Smooth muscle cell of the brain vasculature (primary cell): ENCODE results near the gene NUP210.

Experiments
- DNase-seq: peaks from one replicate; pipeline ENCODE4 v3.0.0-alpha.2; 2012; ENCODE audit warnings: low read depth, low spot score

NUP210 gene

DNA sequence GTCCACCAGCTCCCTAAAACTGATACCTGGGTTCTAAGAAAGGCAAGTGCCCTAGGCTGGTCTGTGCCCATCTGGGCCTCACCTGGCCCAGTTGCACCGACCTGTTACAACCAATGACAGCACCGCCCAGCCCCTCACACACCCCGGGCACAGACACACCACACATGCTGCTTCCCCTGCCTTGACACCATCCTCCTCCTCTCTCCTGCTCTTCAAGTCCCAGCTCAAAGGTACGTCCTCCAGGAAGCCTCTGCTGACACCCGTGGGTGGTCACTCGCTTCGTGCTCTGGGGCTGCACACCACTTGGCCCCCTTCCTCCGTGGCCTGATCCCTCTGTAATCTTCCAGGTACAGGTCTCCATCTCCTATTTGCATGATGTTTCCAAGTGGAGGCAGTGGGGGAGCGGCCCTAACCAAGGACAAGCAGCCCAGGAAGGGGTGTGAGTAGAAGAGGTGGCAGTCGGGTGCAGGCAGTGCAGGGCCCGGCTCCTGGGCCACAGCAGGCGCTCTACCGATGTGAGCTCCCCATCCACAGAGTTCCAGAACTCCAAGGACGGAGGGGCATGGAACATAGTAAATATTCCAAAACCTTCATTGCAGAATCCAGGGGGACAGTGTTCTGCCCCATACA lies 144.6 kb downstream of the NUP210 start:
- no peak for DNase-seq

DNA sequence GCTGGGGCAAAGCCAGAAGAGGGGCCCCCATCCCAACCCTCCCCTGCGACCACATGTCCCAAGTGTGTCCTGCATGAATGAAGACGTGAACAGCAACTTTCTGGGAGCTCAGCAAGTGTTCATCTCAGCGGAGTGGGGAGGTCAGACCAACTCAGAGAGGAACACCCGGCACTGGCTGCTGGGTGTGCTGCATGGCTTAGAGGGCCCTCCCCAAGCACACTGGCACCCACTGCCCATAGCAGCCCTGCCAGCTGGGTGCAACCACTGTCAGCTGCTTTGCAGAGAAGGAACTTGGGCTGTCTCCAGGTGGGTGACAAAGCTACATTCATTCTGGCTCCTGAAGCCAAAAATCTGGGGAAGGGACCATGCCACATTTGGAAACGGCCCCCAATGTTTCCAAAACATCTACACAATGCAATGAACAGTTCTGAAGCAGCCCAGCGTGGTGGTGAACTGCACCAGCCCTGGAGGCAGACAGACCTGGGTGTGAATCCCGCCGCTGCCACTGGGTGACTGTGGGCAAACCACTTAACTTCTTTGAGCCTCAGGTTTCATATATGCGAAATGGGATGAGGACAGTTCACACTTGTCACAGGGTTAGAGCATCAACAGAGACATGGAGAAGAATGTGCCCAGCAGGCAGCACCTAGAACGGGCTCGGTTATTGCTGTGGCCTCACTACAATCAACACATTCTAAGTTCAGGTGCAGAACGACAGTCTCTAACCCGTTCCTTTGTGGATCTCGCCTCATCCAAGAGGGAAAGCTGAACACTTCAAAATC lies 145.4 kb downstream of the NUP210 start:
- DNase-seq: no peak

DNA sequence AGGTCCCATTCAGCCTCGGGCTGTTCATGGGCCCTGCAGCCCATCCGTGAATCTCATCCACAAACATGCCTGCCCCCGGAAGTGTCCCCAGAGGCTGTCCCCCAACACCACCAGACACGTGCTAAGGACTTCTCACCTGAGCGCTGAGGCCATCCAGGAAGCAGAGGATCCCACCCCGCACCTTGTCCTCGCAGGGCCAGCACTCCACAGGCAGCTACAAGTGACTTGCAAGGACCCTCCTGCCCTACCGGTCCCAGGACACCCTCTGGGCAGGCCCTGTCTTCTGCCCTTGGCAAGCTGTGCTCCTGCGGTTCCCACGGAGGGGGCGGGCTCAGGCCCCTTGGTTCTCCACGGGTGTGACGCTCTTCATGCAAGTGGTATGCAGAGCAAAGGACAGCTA lies 146.0 kb downstream of the NUP210 start:
- DNase-seq: no peak

DNA sequence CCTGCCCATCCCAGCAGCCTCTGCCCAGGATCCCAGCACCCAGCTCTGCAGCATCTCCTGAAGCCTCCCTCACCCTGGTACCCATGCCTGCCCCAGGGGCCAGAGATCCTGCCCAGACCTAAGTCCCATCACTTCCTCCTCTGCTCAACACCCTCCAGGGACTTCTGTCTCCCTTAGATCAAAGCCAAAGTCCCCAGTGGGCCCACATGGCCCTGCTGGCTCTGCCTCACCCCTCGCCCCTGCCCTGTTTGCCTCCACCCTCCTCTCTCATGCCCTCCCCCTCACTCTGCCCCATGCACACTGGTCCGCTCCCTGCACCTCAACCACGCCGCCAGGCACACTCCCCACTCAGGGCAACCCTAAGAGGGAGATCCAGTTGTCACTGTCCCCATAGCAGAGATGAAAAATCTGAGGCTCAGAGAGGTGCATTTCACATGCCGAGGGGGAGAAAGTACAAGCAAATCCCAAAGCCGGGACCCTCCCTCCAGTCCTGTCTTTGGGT lies 146.5 kb downstream of the NUP210 start:
- DNase-seq: no peak

DNA sequence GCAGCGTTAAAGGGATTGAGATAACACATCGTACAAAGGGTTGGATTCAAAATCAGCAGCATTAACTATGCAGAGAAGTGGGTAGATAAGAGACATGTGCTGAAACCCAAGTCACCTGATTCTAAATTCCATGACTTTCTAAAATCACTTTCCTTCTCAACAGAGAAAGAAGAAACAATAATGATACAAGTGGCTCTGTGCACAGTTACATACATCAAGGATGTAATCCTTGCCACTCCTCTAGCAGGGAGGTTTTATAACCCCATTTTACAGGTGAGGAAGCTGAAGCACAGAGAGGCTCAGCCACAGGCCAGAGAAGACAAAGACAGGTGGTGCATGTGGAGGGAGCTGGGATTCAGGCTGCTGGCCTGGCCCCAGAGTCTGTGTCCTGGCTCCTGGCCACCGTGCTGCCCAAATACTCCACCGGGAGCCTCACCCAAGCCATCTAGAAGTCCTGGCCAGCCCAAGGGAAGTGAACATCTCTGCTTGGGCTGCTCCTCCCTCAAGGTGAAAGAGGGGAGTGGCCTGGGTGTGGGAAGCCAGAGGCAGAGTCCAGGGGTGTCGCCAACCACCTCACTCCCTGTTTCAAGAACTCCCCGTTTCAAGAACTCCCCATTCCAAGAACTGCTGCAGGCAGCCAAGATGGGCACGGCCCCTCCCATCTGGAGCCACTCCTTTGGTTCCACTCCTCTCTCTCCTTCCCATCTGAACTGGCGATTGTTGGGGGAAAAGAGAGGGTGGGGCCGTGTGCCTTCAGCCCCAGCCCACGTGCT lies 147.1 kb downstream of the NUP210 start:
- no peak for DNase-seq

DNA sequence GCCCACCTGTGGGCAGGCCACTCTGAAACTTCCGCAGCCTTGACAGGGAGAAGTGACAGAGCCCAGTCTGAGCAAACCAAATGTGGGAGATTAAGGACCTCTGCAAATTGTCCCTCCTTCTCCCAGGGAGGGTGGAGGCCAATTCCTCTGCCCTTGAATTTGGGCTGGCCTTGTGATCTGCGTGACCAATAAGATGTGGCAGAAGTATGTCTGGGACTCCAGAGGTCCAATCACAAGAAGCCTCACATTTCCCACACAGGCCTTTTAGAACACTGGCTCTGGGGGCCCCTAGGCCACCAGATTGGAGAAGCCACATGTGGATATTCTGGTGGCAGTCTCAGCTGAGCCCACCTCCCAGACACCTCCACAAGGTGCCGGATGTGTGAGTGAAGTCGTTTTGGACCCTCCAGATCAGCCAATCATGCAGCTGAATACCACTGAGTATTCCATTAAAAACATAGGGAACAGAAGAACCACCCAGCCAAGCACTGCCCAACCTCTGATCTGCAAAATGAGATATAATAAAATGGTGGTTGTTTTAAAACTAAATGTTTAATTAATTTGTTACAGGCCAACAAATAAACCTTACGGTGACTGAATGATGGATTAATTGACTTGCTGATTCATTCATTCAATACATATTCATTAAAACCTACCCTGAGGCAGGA lies 150.3 kb downstream of the NUP210 start:
- DNase-seq: no peak

DNA sequence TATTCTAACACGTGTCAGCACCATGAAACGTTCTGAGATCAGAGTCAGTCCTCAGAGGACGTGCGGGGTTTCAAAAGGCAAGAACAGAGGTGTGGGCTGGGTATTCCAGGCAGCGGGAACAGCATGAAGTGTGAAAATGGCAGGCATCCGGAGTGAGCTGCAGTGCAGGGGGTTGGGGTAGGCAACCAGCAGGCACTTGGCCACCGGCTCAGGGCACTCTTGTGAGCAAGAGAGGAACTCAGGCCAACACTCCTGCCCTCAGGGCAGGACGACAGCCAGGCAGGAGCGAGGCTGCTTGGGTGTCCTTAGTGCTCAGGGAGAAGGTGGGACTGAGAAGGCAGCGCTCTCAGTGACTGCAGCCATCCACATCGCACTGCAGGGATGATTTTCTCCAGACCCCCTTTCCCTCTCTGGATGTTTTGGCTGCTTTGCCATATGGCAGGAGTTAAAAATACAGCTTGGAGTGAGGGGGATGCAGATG lies 151.1 kb downstream of the NUP210 start:
- no peak for DNase-seq

DNA sequence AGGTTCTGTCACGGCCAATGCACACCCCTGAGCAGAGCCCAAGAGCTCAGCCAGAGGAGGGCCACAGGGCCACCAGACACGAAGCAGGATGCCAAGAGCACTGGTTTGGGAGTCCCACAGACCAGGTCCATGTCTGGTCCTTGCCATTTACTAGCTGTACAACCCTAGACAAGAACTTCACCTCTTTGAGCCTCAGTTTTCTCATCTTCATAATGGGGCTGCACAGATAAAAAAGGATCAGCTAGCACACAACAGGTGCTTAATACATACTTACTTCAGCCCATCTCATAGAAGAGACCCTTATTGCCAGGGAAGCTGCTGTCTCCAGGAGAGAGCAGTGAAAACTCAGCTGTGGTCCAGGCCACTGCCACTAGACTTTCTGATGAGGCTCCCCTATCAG lies 152.0 kb downstream of the NUP210 start:
- DNase-seq: no peak

DNA sequence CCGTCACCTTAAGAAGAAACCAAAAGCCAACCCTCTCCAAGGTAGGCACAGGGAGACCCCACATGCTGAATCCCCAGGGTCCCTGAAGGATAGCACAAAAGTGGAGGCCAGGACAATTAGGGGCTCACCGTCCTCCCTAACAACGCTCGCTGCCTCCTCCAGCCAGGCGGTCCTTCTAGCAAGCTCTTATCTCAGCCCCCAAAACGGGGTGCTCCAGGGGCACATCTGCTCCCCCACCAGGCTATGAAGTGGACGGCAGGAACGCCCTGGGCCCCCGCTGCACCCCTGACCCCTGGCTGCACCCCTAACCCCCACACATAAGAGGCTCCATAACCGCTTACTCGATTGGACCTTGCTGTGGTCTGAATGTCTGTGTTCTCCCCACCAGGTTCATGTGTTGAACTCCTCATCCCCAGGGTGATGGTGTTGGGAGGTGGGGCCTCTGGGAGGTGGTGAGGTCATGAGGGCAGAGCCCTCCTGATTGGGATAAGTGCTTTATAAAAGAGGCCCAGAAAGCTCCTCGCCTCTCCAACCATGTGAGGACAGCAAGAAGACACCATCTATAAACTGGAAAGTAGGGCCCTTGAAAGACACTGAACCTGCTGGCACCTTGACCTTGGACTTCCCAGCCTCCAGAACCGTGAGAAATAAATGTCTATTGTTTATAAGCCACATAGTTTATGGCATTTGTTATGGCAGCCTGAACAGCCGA lies 153.3 kb downstream of the NUP210 start:
- DNase-seq: no peak
